GM19463 (cell line): ENCODE data around the gene SEMA3C.

ENCODE experiments used
- ATAC-seq: cut with Tn5 transposase; IDR thresholded peaks from one replicate; pipeline ENCODE4 v1.9.1; 2021; ENCODE audit warnings: mild to moderate bottlenecking, moderate library complexity; ENCODE audit not compliant: unreplicated experiment

The SEMA3C gene

GRCh38 chr7:80827239-80827633, 91.6 kb downstream of the SEMA3C start:
- no peak for ATAC-seq

- no peak for ATAC-seq
These were observed 92.2 kb downstream of the SEMA3C start for GRCh38 chr7:80826520-80827238.

GRCh38 chr7:80825499-80825898, 93.4 kb downstream of the SEMA3C start:
- ATAC-seq = no peak

GRCh38 chr7:80824253-80824652, 94.6 kb downstream of the SEMA3C start:
- no peak for ATAC-seq

- ATAC-seq = no peak
These were observed 95.8 kb downstream of the SEMA3C start for GRCh38 chr7:80823057-80823456.

- no peak for ATAC-seq
These were observed 97.0 kb downstream of the SEMA3C start for GRCh38 chr7:80821771-80822319.

GRCh38 chr7:80819503-80819902, 99.3 kb downstream of the SEMA3C start:
- ATAC-seq = no peak

GRCh38 chr7:80818181-80818580, 100.7 kb downstream of the SEMA3C start:
- no peak for ATAC-seq

GRCh38 chr7:80816806-80817205, 102.0 kb downstream of the SEMA3C start:
- no peak for ATAC-seq

GRCh38 chr7:80815733-80816132, 103.1 kb downstream of the SEMA3C start:
- ATAC-seq = no peak

- ATAC-seq = no peak
These were observed 109.3 kb downstream of the SEMA3C start for GRCh38 chr7:80809545-80809944.

- no peak for ATAC-seq
These were observed 111.5 kb downstream of the SEMA3C start for GRCh38 chr7:80807166-80807900.

GRCh38 chr7:80806663-80807062, 112.2 kb downstream of the SEMA3C start:
- no peak for ATAC-seq

GRCh38 chr7:80804589-80804988, 114.3 kb downstream of the SEMA3C start:
- no peak for ATAC-seq

- ATAC-seq = no peak
These were observed 116.3 kb downstream of the SEMA3C start for GRCh38 chr7:80802527-80802926.

GRCh38 chr7:80794631-80795573, 123.9 kb downstream of the SEMA3C start:
- ATAC-seq = no peak

- ATAC-seq = no peak
These were observed 127.3 kb downstream of the SEMA3C start for GRCh38 chr7:80791509-80791929.

GRCh38 chr7:80790877-80791276, 128.0 kb downstream of the SEMA3C start:
- no peak for ATAC-seq

GRCh38 chr7:80787721-80788120, 131.1 kb downstream of the SEMA3C start:
- no peak for ATAC-seq

- no peak for ATAC-seq
These were observed 132.8 kb downstream of the SEMA3C start for GRCh38 chr7:80785961-80786536.

GRCh38 chr7:80785276-80785675, 133.6 kb downstream of the SEMA3C start:
- no peak for ATAC-seq
